ENCODE results near the gene ACLY.

DNA sequence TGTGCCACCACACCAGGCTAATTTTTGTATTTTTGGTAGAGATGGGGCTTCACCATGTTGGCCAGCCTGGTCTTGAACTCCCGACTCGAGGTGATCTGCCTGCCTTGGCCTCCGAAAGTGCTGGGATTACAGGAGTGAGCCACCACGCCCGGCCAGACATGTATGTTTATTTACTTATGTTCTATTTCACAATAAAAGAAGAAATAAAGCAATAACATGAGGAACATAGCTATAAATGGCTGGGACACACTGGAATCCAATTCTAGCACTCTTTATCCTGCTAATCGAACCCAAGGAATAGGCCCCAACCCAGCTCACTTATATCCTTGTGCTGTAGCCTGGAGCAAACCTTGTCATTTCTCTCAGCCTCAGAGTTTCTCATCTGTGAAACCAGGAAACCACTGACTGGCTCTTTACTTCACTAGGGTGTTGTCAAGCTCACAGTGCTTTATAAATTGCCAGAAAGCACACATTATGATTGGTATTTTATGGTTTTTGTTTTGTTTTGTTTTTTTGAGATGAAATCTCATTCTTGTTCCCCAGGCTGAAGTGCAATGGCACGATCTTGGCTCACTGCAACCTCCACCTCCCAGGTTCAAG is 7.3 kb upstream of the ACLY start:
- no peak for TF ChIP-seq EZH2 (IDR thresholded peaks at IDR 0.05; ENCODE audit: borderline replicate concordance, insufficient read depth, low read depth, low read length, poor library complexity, severe bottlenecking)
- TF ChIP-seq, protein P1, sequence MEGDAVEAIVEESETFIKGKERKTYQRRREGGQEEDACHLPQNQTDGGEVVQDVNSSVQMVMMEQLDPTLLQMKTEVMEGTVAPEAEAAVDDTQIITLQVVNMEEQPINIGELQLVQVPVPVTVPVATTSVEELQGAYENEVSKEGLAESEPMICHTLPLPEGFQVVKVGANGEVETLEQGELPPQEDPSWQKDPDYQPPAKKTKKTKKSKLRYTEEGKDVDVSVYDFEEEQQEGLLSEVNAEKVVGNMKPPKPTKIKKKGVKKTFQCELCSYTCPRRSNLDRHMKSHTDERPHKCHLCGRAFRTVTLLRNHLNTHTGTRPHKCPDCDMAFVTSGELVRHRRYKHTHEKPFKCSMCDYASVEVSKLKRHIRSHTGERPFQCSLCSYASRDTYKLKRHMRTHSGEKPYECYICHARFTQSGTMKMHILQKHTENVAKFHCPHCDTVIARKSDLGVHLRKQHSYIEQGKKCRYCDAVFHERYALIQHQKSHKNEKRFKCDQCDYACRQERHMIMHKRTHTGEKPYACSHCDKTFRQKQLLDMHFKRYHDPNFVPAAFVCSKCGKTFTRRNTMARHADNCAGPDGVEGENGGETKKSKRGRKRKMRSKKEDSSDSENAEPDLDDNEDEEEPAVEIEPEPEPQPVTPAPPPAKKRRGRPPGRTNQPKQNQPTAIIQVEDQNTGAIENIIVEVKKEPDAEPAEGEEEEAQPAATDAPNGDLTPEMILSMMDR (IDR thresholded peaks at IDR 0.05): no peak
